ENCODE data around the gene SHOC1.

DNA sequence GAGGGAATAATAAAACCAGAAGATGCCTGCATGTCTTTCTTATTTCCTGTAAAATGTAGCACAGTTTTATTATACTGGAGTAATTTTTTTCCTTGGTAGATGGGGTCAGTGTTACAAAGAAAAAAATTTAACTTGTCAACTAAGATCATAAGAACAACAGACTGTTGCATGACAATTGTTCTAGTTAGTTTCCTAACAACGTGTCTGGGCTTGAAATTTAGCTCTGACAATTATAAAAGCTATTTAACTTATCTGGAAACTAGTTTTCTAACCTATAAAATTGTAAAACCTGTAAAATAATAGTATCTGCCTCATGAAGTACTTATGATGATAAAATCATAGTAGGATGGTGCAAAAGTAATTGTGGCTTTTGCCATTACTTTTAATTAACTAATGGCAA is 4.9 kb downstream of the SHOC1 start:
- TF ChIP-seq MAX (IDR thresholded peaks at IDR 0.05) = no peak
- no peak for TF ChIP-seq EGR1 (IDR thresholded peaks at IDR 0.05)
- TF ChIP-seq YY1 (IDR thresholded peaks at IDR 0.05; ENCODE audit: low read depth) = no peak
- TF ChIP-seq USF1 (IDR thresholded peaks at IDR 0.05) = no peak
- TF ChIP-seq TAF1 (IDR thresholded peaks at IDR 0.05; ENCODE audit: low read depth) = no peak
- no peak for TF ChIP-seq FOXM1 (IDR thresholded peaks at IDR 0.05; ENCODE audit: borderline replicate concordance, low read depth)
- no peak for TF ChIP-seq CEBPB (IDR thresholded peaks at IDR 0.05)
- no peak for TF ChIP-seq RAD21 (IDR thresholded peaks at IDR 0.05; ENCODE audit: low read depth)
- TF ChIP-seq EP300 (IDR thresholded peaks at IDR 0.05; ENCODE audit: borderline replicate concordance) = no peak
- no peak for TF ChIP-seq ZBTB7A (IDR thresholded peaks at IDR 0.05; ENCODE audit: low read depth)
- TF ChIP-seq, protein P1, sequence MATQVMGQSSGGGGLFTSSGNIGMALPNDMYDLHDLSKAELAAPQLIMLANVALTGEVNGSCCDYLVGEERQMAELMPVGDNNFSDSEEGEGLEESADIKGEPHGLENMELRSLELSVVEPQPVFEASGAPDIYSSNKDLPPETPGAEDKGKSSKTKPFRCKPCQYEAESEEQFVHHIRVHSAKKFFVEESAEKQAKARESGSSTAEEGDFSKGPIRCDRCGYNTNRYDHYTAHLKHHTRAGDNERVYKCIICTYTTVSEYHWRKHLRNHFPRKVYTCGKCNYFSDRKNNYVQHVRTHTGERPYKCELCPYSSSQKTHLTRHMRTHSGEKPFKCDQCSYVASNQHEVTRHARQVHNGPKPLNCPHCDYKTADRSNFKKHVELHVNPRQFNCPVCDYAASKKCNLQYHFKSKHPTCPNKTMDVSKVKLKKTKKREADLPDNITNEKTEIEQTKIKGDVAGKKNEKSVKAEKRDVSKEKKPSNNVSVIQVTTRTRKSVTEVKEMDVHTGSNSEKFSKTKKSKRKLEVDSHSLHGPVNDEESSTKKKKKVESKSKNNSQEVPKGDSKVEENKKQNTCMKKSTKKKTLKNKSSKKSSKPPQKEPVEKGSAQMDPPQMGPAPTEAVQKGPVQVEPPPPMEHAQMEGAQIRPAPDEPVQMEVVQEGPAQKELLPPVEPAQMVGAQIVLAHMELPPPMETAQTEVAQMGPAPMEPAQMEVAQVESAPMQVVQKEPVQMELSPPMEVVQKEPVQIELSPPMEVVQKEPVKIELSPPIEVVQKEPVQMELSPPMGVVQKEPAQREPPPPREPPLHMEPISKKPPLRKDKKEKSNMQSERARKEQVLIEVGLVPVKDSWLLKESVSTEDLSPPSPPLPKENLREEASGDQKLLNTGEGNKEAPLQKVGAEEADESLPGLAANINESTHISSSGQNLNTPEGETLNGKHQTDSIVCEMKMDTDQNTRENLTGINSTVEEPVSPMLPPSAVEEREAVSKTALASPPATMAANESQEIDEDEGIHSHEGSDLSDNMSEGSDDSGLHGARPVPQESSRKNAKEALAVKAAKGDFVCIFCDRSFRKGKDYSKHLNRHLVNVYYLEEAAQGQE (IDR thresholded peaks at IDR 0.05; ENCODE audit: low read depth) = no peak
- TF ChIP-seq NFIC (IDR thresholded peaks at IDR 0.05) = no peak

Data from Ishikawa (cell line).